NB4 (cell line): ENCODE data around the gene FAM32A.

Experiments used
- DNase-seq: peaks from one replicate; pipeline ENCODE4 v3.0.0; 2010; ENCODE audit warnings: low read depth
- H3K4me3 ChIP-seq: one replicate; pipeline ENCODE4 v1.5.1; 2011; ENCODE audit warnings: mild to moderate bottlenecking, low read depth, low read length, moderate library complexity
- MAX ChIP-seq: IDR thresholded peaks from 2 replicates; pipeline ENCODE4 v1.6.1; 2011; ENCODE audit warnings: low read depth, low read length
- MYC ChIP-seq: IDR thresholded peaks from 2 replicates; pipeline ENCODE4 v1.6.1; 2011; ENCODE audit warnings: low read depth, low read length
- POLR2A ChIP-seq: IDR thresholded peaks from 2 replicates; pipeline ENCODE4 v1.6.1; 2011; ENCODE audit warnings: mild to moderate bottlenecking; ENCODE audit not compliant: insufficient read length; ENCODE audit errors: extremely low read depth
- TF ChIP-seq, protein P1 (sequence below): IDR thresholded peaks from one replicate; pipeline ENCODE4 v1.5.1; 2012; ENCODE audit warnings: low read depth, low read length

The FAM32A gene

GRCh38 chr19:16201011-16201391 lies 15.8 kb downstream of the FAM32A start:
- no peak for DNase-seq
- no peak overlapping the region for H3K4me3 ChIP-seq
- TF ChIP-seq, protein P1, sequence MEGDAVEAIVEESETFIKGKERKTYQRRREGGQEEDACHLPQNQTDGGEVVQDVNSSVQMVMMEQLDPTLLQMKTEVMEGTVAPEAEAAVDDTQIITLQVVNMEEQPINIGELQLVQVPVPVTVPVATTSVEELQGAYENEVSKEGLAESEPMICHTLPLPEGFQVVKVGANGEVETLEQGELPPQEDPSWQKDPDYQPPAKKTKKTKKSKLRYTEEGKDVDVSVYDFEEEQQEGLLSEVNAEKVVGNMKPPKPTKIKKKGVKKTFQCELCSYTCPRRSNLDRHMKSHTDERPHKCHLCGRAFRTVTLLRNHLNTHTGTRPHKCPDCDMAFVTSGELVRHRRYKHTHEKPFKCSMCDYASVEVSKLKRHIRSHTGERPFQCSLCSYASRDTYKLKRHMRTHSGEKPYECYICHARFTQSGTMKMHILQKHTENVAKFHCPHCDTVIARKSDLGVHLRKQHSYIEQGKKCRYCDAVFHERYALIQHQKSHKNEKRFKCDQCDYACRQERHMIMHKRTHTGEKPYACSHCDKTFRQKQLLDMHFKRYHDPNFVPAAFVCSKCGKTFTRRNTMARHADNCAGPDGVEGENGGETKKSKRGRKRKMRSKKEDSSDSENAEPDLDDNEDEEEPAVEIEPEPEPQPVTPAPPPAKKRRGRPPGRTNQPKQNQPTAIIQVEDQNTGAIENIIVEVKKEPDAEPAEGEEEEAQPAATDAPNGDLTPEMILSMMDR, result no peak
- TF ChIP-seq MAX (no peak), POLR2A (no peak), MYC (no peak)

DNA sequence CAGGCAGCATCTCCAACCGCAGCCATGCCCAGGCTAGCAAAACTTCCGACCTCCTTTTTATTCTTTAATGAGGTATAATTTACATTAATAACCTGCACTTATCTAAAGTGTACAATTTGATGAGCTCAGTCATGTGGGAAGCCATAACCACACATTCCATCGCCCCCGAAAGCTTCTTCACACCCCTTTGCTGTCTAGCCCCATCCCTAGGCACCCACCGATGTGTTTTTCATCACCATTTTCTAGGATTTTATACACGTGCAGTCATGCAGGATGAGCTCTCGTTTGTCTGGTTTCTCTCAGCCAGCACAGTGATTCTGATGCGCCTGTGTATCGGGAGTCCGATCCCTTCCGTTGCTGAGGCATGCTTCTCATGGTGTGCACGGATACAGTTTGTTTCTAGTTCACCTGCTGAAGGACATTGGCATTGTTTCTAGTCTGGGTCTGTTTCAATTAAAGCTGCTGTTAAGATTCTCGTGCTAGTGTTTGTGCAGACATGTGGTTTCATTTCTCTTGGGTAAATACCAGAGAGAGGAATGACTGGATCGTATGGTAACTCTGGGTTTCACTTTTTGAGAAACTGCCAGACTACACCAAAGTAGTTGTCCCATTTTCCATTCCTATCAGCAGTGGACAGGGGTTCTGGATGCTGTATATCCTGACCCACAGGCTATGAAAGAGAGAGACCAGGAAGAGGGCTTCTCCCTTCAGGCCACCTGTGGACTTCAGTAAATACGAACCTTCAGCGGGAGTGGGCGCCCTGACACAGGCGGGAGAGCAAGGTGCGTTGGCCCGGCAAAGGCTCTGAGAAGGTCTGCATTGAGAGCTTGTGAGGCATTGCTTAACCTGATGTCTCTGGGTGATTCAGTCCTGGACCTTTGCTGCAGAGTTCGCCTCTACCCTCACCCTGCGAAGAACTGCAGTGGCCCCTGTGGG lies 17.4 kb downstream of the FAM32A start:
- no peak for DNase-seq
- no peak overlapping the region for H3K4me3 ChIP-seq
- TF ChIP-seq POLR2A (no peak), MAX (no peak), MYC (no peak)
- TF ChIP-seq, protein P1, result no peak

DNA sequence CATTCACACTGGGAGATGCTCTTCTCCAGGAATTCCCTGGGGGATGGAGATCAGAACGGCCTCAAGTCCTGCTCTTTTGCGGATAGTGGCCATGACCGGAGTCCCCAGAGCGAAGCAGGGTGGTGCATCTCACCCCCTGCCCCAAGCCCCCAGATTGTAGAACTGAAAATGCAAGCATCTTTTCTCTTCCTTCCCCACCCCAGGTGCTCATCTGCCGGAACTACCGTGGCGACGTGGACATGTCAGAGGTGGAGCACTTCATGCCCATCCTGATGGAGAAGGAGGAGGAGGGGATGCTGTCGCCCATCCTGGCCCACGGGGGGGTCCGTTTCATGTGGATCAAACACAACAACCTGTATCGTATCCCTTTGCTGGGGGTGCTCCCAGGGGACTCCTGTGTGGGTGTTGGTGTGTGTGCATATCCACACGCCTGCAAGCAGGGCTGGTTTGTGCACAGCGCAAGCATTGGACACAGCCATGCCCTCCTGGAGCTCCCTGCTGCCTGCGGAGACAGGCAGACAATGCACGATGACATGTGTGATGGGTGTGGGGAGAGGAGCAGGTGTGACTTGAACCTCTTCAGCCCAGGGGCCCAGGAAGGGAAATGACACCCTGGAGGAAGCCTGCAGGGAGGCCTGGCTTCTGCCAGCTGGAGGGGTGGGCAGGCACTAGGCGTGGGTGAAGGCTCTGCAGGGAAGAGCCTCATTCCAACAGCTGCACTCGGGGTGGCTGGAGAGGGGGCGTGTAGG lies 18.2 kb downstream of the FAM32A start:
- no peak overlapping the region for H3K4me3 ChIP-seq
- TF ChIP-seq MYC, result no peak
- no peak for TF ChIP-seq POLR2A
- TF ChIP-seq MAX, result no peak
- TF ChIP-seq, protein P1, result no peak
- DNase-seq, result no peak

DNA sequence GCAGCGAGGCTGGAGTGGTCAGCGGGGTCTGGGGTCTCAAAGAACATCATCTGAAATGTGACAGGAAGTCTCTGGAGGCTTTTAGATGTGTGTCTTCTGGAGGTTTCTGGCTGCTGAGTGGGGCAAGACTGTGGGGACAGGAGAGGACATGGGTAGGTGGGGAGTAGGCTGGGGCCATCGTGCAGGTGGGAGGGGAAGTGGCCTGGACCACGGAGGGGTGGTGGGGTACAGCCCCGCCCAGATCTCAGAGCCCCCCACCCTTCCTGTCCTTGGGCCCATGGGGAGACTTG lies 18.7 kb downstream of the FAM32A start:
- DNase-seq, result no peak
- H3K4me3 ChIP-seq, result no peak overlapping the region
- TF ChIP-seq, protein P1, result no peak
- no peak for TF ChIP-seq MAX
- no peak for TF ChIP-seq MYC

- no peak overlapping the region for H3K4me3 ChIP-seq
- TF ChIP-seq MAX (no peak), MYC (no peak), POLR2A (no peak)
- TF ChIP-seq, protein P1, result no peak
- DNase-seq, result no peak
These were observed 20.2 kb downstream of the FAM32A start for GRCh38 chr19:16205205-16206045.
